ACHN (cell line): ENCODE data around the gene RBPJ.
"Not testable (repeated sequence)": the region's sequence is repeated elsewhere in the genome, so short reads cannot be mapped to it uniquely, and the experiment has no call there.

Experiments
- DNase-seq: peaks from one replicate; pipeline ENCODE4 v3.0.0-alpha.2; 2015
- in situ Hi-C: cut with HindIII; loops from 2 replicates; pipeline ENCODE4 v1.10.0; 2017; ENCODE audit warnings: low sequenced_read_pairs, low pct_ligation_motif_present, low pct_unique_long_range_greater_than_20kb

The RBPJ gene

GRCh38 chr4:26330186-26330787, 9.5 kb downstream of the RBPJ start:
- in situ Hi-C loops = no loop called here
- DNase-seq = peak; percentile 68

DNA sequence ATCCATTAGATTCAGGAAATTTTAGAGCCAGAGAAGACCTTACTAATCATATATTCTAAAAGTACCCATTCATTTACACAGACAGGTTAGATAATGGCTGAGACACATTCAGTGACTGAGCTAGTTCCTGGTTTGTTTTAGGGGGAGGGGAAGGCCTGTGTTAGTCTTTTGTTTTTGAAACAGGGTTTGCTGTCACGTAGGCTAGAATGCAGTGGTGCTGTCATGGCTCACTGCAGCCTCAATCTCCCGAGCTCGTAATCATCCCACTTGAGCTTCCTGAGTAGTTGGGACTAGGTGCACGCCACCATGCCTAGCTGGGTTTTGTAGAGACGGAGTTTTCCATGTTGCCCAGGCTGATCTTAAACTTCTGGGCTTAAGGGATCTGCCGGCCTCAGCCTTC, 10.1 kb downstream of the RBPJ start:
- in situ Hi-C loops = no loop called here
- no peak for DNase-seq

DNA sequence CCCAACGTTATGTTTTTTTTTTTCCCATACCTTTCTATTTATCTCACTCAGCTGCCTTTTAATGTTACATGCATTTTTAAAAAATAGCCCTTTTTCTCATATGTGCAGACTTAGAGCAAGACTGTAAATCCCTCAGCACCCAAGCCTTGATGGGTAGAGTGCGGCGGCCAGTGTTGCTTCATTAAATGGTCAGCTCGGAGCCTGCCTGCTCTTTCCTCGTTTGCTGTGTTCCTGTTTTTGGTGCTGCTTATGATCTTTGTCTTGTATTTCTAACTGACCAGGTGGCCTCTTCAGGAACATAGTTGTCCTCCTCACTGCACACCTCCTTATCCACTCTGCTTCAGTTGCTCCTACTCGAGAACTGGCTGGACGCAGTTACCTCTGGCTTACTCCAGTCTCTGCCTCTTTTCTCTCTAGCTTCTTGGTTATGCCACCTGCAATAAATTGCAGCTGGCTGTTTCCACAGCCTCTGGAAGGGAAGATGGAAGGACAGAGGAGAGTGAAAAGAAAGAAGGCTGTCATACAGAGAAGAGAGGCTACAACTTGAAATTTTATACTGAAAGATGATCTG, 10.7 kb downstream of the RBPJ start:
- in situ Hi-C loops = no loop called here
- no peak for DNase-seq

DNA sequence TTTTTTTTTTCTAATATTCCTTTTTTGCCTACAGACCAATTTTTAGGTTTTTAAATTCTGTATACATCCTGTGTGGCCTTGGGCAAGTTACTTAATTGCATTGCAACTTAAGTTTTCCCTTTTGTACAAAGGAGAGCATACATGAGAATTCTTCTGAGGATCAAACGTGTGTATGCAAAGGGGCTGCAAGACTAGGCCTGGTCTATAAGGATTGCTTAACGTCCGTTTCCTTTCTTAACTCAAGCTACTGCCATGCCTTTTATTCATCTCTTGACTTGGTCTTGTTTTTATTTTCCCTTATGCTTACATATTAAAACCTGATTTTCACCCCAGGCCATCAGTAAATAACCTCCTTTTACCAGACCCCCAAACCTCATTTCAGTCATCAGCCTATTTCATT, 13.6 kb downstream of the RBPJ start:
- in situ Hi-C loops = no loop called here
- DNase-seq = no peak

GRCh38 chr4:26337612-26338011, 16.8 kb downstream of the RBPJ start:
- in situ Hi-C loops = no loop called here

GRCh38 chr4:26342328-26343037, 21.7 kb downstream of the RBPJ start:
- DNase-seq = peak; percentile 83
- in situ Hi-C loops = no loop called here

More at GRCh38 chr4:26337612-26338011, 16.8 kb downstream of the RBPJ start:
- no peak for DNase-seq

- DNase-seq = no peak
- in situ Hi-C loops = no loop called here
Observed at GRCh38 chr4:26343038-26343398, 22.2 kb downstream of the RBPJ start.

- no peak for DNase-seq
- in situ Hi-C loops = no loop called here
Observed at GRCh38 chr4:26344901-26345564, 24.2 kb downstream of the RBPJ start.

- DNase-seq = no peak
- in situ Hi-C loops = no loop called here
Observed at GRCh38 chr4:26345565-26345938, 24.7 kb downstream of the RBPJ start.

DNA sequence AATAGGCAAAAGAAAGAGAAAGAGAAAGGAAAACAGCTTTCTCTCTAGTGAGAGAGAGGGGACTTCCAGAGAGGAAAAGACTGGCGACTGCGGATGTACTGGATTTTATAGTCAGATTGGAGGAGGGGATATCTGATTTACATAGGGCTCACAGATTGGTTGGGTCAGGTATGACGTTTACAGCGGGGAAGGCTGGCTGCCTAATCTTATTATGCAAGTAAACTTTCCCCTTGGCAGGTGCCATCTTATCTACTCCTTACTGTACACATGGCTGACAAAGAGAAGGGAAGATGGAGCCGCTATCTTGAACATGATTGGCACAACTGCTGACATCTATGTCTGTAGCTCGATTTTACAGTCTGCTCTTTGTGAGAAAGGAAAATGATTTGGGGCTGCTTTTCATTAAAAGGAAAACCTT, 25.4 kb downstream of the RBPJ start:
- DNase-seq = peak; percentile 91
- in situ Hi-C loops = no loop called here

- in situ Hi-C loops = no loop called here
- no peak for DNase-seq
Observed at GRCh38 chr4:26349496-26349895, 28.7 kb downstream of the RBPJ start.

GRCh38 chr4:26351685-26352084, 30.9 kb downstream of the RBPJ start:
- in situ Hi-C loops = no loop called here
- DNase-seq = no peak

GRCh38 chr4:26354491-26354890, 33.7 kb downstream of the RBPJ start:
- in situ Hi-C loops = no loop called here
- DNase-seq = no peak

- in situ Hi-C loops = no loop called here
- no peak for DNase-seq
Observed at GRCh38 chr4:26355392-26356052, 34.7 kb downstream of the RBPJ start.

DNA sequence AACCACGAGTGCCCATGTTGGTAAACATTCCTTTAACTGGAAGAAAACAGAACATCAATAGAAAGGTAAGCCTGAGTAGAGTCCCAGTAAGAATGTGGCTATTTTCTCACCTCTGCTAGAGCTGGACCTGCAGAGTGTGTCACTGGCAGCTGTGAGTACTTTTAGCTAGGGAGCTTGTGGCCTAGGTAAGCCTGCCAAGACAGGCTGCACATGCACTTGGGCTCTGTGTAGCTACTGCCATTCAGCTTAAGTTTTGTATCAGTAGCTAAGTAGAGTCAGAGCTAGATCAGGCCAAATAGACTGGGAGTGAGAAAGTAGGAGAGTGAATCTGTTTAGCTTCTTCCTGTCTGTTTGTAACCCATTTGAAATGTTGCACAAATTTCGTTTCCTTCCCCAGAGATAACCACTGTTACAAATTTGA, 35.3 kb downstream of the RBPJ start:
- no peak for DNase-seq
- in situ Hi-C loops = no loop called here

- in situ Hi-C loops = not testable (repeated sequence)
- DNase-seq = peak; percentile 31
Observed at GRCh38 chr4:26359521-26359920, 38.7 kb downstream of the RBPJ start.

GRCh38 chr4:26360273-26360672, 39.5 kb downstream of the RBPJ start:
- in situ Hi-C loops = no loop called here
- DNase-seq = no peak

GRCh38 chr4:26360864-26361263, 40.0 kb downstream of the RBPJ start:
- no peak for DNase-seq
- in situ Hi-C loops = no loop called here

DNA sequence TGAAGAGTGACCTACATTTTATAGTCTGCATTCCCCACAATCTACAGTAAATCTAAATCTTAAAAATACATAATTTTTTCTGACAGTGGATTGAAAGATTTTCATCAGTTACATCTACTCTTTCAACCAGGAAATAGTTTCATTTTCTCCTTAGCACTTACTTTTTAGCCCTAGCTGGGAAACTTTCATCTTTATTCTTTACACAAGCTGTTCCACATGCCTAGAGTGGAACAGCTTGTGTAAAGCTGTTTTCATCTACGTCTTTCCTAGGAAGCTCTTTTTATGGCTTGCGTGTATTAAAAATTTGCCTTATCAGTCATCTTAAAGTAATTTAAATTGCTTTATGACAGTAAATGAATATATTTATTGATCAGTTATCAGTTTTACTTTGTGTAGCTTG, 40.5 kb downstream of the RBPJ start:
- DNase-seq = no peak
- in situ Hi-C loops = no loop called here
